ENCODE results near the gene SPATA24. TPM values are rescaled to one million over a fixed set of nuclear protein-coding genes. Genes with fewer than 3 reads are reported as not detected.
A peak's percentile ranks its signal among the peaks of the same experiment; 100 is the strongest.

SPATA24 gene
- polyA plus RNA-seq, 3 donors: 1.6 to 3.5 (median 3.2) TPM

DNA sequence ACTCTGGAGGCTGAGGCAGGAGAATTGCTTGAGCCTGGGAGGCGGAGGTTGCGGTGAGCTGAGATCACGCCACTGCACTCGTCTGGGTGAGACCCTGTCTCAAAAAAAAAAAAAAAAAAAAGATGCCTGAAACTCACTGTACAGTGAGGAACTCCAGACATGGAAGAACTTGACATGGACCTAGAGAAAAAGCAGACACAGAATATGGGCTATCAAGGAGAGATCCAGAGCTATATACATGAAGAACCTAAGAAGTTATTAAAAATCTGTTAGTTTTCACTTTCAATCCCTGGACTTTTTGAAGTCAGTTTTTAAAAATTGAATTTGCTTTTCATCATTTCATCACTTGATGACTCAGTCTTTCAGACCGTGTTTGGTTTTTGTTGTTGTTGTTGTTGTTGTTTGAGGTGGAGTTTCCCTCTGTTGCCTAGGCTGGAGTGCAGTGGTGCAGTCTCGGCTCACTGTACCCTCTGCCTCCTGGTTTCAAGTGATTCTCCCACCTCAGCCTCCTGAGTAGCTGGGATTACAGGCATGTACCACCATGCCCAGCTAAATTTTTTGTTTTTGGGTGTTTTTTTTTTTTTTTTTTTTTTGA, 42.0 kb downstream of the SPATA24 start:
- Mint-ChIP-seq H3K27ac (peak overlapping the region in 5 of 7 donors; percentile 10 to 80 (median 72)), H3K9me3 (no peaks in the 10 kb centered on the region), H3K4me1 (no peaks in the 10 kb centered on the region), H3K27me3 (ENCODE audit: low read depth in 3 of 3) (no peaks in the 10 kb centered on the region), H3K36me3 (peaks cover 41 to 64% of the 10 kb centered on the region in 2 donors), H3K4me3 (no peak overlapping the region)
- Histone ChIP-seq H3K4me1 (ENCODE audit: control insufficient read depth in 1 of 2, insufficient read depth in 2 of 2, low read length in 2 of 2) (no peaks in the 10 kb centered on the region), H3K9ac (ENCODE audit: insufficient read depth, low read length, poor library complexity, severe bottlenecking) (no peak overlapping the region), H3K79me2 (ENCODE audit: insufficient read depth, low read length) (peaks cover 58% of the 10 kb centered on the region), H2AFZ (ENCODE audit: insufficient read depth, low read depth, low read length, poor library complexity, severe bottlenecking) (no peak overlapping the region), H3K27ac (ENCODE audit: low read depth in 1 of 2, low read length in 2 of 2) (no peak overlapping the region), H3K27me3 (ENCODE audit: control insufficient read depth in 2 of 2, insufficient read depth in 2 of 2, low read length in 2 of 2) (no peaks in the 10 kb centered on the region), H3K36me3 (replicated peaks in 1 of 2; ENCODE audit: control insufficient read depth in 1 of 2, insufficient read depth in 2 of 2, low read length in 2 of 2) (peaks cover 39 to 59% of the 10 kb centered on the region in 2 donors), H4K20me1 (ENCODE audit: insufficient read depth, low read length) (peaks cover 76% of the 10 kb centered on the region), H3K4me3 (replicated peaks in 1 of 3; ENCODE audit: low read depth in 2 of 3, low read length in 3 of 3) (no peak overlapping the region), H3K9me3 (replicated peaks in 1 of 2; ENCODE audit: control insufficient read depth in 1 of 2, insufficient read depth in 1 of 2, low read length in 2 of 2) (no peaks in the 10 kb centered on the region), H3K4me2 (replicated peaks; ENCODE audit: extremely low read depth, low read length, poor library complexity, severe bottlenecking) (no peak overlapping the region)
- intact Hi-C loops (cut with micrococcal nuclease): no loop called here
- 80% methylated on average over 1 of the region's 6 CpGs for WGBS (ENCODE audit: insufficient coverage)
- no peak for TF ChIP-seq CTCF (IDR thresholded peaks at IDR 0.05)
- DNase-seq: no peak

DNA sequence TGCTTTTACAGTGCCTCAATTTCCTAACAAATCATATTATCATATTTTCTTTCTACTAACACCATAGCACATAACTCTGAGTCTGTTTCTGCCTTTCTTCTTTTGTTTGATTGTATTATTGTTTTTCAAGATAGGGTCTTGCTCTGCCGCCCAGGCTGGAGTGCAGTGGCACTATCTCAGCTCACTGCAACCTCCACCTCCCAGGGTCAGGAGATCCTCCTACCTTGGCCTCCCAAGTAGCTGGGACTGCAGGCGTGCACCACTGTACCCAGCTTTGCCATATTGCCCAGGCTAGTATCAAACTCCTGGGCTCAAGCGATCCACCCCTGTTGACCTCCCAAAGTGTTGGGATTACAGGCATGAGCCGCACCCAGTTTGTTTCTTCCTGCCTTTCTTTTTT, 43.5 kb downstream of the SPATA24 start:
- Histone ChIP-seq H3K9ac (ENCODE audit: insufficient read depth, low read length, poor library complexity, severe bottlenecking) (no peak overlapping the region), H3K4me1 (ENCODE audit: control insufficient read depth in 1 of 2, insufficient read depth in 2 of 2, low read length in 2 of 2) (no peaks in the 10 kb centered on the region), H3K79me2 (ENCODE audit: insufficient read depth, low read length) (peaks cover 73% of the 10 kb centered on the region), H3K27ac (ENCODE audit: low read depth in 1 of 2, low read length in 2 of 2) (no peak overlapping the region), H3K27me3 (ENCODE audit: control insufficient read depth in 2 of 2, insufficient read depth in 2 of 2, low read length in 2 of 2) (no peaks in the 10 kb centered on the region), H4K20me1 (ENCODE audit: insufficient read depth, low read length) (peaks cover 89% of the 10 kb centered on the region), H3K4me2 (replicated peaks; ENCODE audit: extremely low read depth, low read length, poor library complexity, severe bottlenecking) (no peak overlapping the region), H3K9me3 (replicated peaks in 1 of 2; ENCODE audit: control insufficient read depth in 1 of 2, insufficient read depth in 1 of 2, low read length in 2 of 2) (no peaks in the 10 kb centered on the region), H2AFZ (ENCODE audit: insufficient read depth, low read depth, low read length, poor library complexity, severe bottlenecking) (no peak overlapping the region), H3K4me3 (replicated peaks in 1 of 3; ENCODE audit: low read depth in 2 of 3, low read length in 3 of 3) (no peak overlapping the region), H3K36me3 (replicated peaks in 1 of 2; ENCODE audit: control insufficient read depth in 1 of 2, insufficient read depth in 2 of 2, low read length in 2 of 2) (peaks cover 27 to 47% of the 10 kb centered on the region in 2 donors)
- no peak overlapping the region for H3K4me3 Mint-ChIP-seq
- H3K9me3 Mint-ChIP-seq: no peaks in the 10 kb centered on the region
- no peaks in the 10 kb centered on the region for H3K4me1 Mint-ChIP-seq
- WGBS (ENCODE audit: insufficient coverage): 94% methylated on average over 2 of the region's 4 CpGs
- peaks cover 28 to 53% of the 10 kb centered on the region in 2 donors for H3K36me3 Mint-ChIP-seq
- DNase-seq: no peak
- intact Hi-C loops (cut with micrococcal nuclease): no loop called here
- TF ChIP-seq CTCF (IDR thresholded peaks at IDR 0.05): no peak
- peak overlapping the region in 2 of 7 donors; percentile 18 to 23 for H3K27ac Mint-ChIP-seq
- H3K27me3 Mint-ChIP-seq (ENCODE audit: low read depth in 3 of 3): no peaks in the 10 kb centered on the region

Data from CD14-positive monocyte (primary cell).